AG04450 (cell line): ENCODE data around the gene BIVM. TPM values are rescaled to one million over a fixed set of nuclear protein-coding genes. Genes with fewer than 3 reads are reported as not detected.
A peak's percentile ranks its signal among the peaks of the same experiment; 100 is the strongest.

ENCODE experiments used
- CTCF ChIA-PET: fragments of 300-600, 350-600 bp; formaldehyde crosslinking; extraction: SDS; loops from one replicate; lab custom pipeline; 2022; ENCODE audit warnings: antibody characterized with exemption, inconsistent platforms; lab: Charles Lee
- POLR2A ChIA-PET: fragments of 350-600 bp; formaldehyde crosslinking; extraction: SDS; loops from one replicate; lab custom pipeline; 2021; ENCODE audit warnings: antibody characterized with exemption, inconsistent platforms; lab: Yijun Ruan, JAX
- DNase-seq: peaks from one replicate; pipeline ENCODE4 v3.0.0-alpha.2; 2011; ENCODE audit warnings: low read depth, low spot score
- H3K27ac ChIP-seq: one replicate; pipeline ENCODE4 v1.5.1; 2012; ENCODE audit warnings: low read depth, low read length, control low read depth
- H3K27me3 ChIP-seq: one replicate; pipeline ENCODE4 v1.6.0; 2012; ENCODE audit warnings: low read length; ENCODE audit not compliant: control insufficient read depth, insufficient read depth
- H3K4me3 ChIP-seq: 2 replicates; pipeline ENCODE4 v1.5.1; 2011; ENCODE audit warnings: mild to moderate bottlenecking, low read depth, low read length, control low read depth
- H3K9me3 ChIP-seq: 2 replicates; pipeline ENCODE4 v1.5.1; 2012; ENCODE audit warnings: low read length; ENCODE audit not compliant: control insufficient read depth, insufficient read depth
- polyA plus RNA-seq: library from polyadenylated mRNA; depleted of rRNA; stranded (reverse); fragments of >200 nt; gene quantifications from 2 replicates; pipeline ENCODE4 v1.2.3, GENCODE V29; 2011
- TF ChIP-seq, protein P1 (sequence below): IDR thresholded peaks from 2 replicates; pipeline ENCODE4 v1.5.1; 2011; ENCODE audit warnings: low read depth, low read length, control low read depth, inconsistent platforms

BIVM gene
- polyA plus RNA-seq, 1 experiment: 26.7 TPM

DNA sequence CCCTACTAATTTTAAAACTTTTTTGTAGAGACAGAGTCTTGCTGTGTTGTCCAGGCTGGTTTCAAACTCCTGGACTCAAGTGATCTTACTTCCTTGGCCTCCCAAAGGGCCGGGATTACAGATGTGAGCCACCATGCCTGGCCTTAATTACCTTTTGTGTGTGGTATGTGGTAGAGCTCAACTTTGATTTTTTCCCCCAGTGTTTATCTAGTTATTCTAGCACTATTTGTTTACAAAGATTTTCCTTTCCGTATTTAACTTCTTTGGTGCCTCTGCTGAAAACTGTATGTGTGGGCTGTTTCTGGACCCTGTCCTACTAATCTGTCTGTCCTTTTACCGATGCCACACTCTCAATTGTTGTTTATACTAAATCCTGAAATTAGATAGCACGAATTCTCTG is 37.6 kb downstream of the BIVM start:
- Histone ChIP-seq H3K27me3 (no peaks in the 10 kb centered on the region), H3K4me3 (no peak overlapping the region), H3K27ac (no peak overlapping the region), H3K9me3 (no peaks in the 10 kb centered on the region)
- POLR2A ChIA-PET: no interaction called here
- no peak for DNase-seq
- CTCF ChIA-PET: interaction anchor here (1.4 kb wide), 1 partner anchor 245 kb away, joined by 4 read pairs; no protein-coding TSS in a partner anchor
- TF ChIP-seq, protein P1, sequence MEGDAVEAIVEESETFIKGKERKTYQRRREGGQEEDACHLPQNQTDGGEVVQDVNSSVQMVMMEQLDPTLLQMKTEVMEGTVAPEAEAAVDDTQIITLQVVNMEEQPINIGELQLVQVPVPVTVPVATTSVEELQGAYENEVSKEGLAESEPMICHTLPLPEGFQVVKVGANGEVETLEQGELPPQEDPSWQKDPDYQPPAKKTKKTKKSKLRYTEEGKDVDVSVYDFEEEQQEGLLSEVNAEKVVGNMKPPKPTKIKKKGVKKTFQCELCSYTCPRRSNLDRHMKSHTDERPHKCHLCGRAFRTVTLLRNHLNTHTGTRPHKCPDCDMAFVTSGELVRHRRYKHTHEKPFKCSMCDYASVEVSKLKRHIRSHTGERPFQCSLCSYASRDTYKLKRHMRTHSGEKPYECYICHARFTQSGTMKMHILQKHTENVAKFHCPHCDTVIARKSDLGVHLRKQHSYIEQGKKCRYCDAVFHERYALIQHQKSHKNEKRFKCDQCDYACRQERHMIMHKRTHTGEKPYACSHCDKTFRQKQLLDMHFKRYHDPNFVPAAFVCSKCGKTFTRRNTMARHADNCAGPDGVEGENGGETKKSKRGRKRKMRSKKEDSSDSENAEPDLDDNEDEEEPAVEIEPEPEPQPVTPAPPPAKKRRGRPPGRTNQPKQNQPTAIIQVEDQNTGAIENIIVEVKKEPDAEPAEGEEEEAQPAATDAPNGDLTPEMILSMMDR: no peak

DNA sequence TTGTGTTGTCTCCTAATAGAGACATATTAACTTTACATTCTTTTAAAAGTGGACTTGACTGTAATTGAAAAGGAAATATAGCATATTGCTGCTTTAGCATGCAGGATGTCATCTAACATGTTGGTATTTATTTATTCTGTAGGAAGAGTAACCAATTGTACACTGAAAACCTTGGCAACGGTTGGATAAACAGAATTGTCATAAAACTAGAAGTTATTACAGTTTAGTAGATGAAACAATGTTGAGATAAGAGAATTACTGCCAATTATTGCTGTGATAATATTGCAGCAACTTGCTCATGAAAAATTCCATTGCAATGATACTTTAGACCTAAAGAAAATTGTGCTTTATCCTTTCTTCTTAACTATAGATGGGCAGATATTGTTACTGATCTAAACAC is 39.4 kb downstream of the BIVM start:
- no peak overlapping the region for H3K27ac ChIP-seq
- no peaks in the 10 kb centered on the region for H3K27me3 ChIP-seq
- no peak overlapping the region for H3K4me3 ChIP-seq
- TF ChIP-seq, protein P1: no peak
- ChIA-PET POLR2A (no interaction called here), CTCF (interaction anchor here (1.3 kb wide), 1 partner anchor 32 kb away, joined by 3 read pairs; no protein-coding TSS in a partner anchor)
- DNase-seq: no peak
- no peaks in the 10 kb centered on the region for H3K9me3 ChIP-seq

DNA sequence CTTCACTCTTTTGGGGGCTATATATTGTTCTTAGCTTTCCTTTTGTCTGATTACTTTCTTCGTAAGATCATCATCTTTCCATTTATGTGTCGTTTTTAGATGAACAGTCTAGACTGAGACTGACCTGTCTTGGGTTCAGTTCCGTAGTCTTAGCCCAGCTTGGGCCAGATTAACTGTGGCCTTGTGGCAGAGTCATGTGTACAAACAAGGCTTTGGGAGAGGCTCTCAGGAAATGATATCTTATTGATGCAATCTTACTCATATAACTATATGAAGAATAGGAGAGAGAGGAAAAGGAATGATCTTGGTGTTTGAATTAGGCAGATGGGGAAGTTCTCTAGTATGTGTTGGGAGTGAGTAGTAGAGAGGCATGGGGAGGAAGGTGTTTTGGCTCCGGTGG is 40.1 kb downstream of the BIVM start:
- DNase-seq: no peak
- H3K27me3 ChIP-seq: no peaks in the 10 kb centered on the region
- ChIA-PET POLR2A (no interaction called here), CTCF (interaction anchor here (1.6 kb wide), 1 partner anchor 32 kb away, joined by 5 read pairs; no protein-coding TSS in a partner anchor)
- H3K9me3 ChIP-seq: no peaks in the 10 kb centered on the region
- no peak overlapping the region for H3K27ac ChIP-seq
- TF ChIP-seq, protein P1: no peak
- no peak overlapping the region for H3K4me3 ChIP-seq

DNA sequence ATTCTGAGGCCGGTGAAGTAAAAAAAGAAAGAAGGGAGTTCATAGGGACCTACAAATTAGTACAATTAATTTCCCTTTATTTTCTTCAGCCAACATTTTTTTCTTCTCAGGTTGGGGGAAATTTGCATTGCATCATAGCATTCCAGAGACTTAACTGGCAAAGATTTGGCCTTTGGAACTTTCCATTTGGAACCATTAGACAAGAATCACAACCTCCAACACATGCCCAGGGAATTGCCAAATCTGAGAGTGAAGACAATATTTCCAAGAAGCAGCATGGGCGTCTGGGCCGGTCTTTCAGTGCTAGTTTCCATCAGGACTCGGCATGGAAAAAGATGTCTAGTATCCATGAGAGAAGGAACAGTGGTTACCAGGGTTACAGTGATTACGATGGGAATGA is 40.5 kb downstream of the BIVM start:
- POLR2A ChIA-PET: no interaction called here
- Histone ChIP-seq H3K27me3 (no peaks in the 10 kb centered on the region), H3K27ac (no peak overlapping the region), H3K4me3 (no peak overlapping the region), H3K9me3 (no peaks in the 10 kb centered on the region)
- DNase-seq: no peak
- CTCF ChIA-PET: interaction anchor here (1.6 kb wide), 1 partner anchor 31 kb away, joined by 5 read pairs; no protein-coding TSS in a partner anchor
- TF ChIP-seq, protein P1: no peak

DNA sequence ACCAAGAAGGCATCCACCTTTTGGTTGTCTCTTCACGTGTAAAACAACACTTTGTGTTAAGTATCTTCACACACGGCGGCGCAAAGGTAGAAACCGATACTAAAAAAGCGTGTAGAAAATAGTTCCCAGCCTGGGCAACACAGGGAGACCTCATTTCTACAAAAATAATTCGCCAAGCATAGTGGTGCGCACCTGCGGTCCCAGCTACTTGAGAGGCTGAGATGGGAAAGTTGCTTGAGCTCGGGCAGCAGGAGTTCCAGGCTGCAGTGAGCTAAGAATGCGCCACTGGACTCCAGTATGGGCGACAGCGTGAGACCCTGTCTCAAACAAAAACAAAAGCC is 46.3 kb downstream of the BIVM start:
- Histone ChIP-seq H3K9me3 (no peaks in the 10 kb centered on the region; the same call in 1 of the 2 replicates), H3K27me3 (no peaks in the 10 kb centered on the region), H3K4me3 (peak overlapping the region; percentile 95), H3K27ac (peak overlapping the region; percentile 92)
- CTCF ChIA-PET: interaction anchor here (1.0 to 2.4 kb wide), 4 partner anchors 25 to 265 kb away, joined by 3 to 11 read pairs (median 4); no protein-coding TSS in a partner anchor
- DNase-seq: no peak
- POLR2A ChIA-PET: interaction anchor here (1.0 to 2.3 kb wide), 8 partner anchors 19 to 253 kb away, joined by 3 to 15 read pairs (median 4); partner anchors contain the start of genes TEX30 and TPP2
- TF ChIP-seq, protein P1: no peak
